GM18868 (cell line): Measurements from ENCODE around the gene IFTAP.

Experiments
- ATAC-seq: cut with Tn5 transposase; IDR thresholded peaks from one replicate; pipeline ENCODE4 v1.9.1; 2021; ENCODE audit warnings: mild to moderate bottlenecking, moderate library complexity; ENCODE audit not compliant: unreplicated experiment

The IFTAP gene

DNA sequence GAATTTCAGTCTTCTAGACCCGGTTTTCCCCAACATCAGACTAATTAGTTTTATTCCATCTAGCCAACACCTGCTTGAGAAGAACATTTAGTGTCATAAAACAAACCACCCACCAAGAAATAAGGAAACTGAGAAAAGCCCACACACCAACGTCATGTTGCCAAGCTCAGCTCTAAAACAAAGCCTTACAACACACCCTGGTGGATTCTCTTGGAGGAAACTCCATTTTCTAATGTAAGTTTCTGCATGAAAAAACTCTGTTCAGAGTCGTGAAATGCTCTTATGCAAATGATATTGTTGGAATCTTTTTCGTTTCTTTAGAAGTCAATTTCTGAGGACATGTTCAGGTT lies 108.7 kb downstream of the IFTAP start:
- ATAC-seq: peak; percentile 87
